ENCODE data around the gene FAM156B. TPM values are rescaled to one million over a fixed set of nuclear protein-coding genes. Genes with fewer than 3 reads are reported as not detected.

Gene FAM156B
- total and polyA plus RNA-seq, 2 of the 8 experiments (the other 6 are each of a cell fraction or from before 2014, with no cell fraction given): 9.1 to 36.2 TPM

GRCh38 chrX:52933976-52934703 is 37.0 kb downstream of the FAM156B start (continued):
- TF ChIP-seq TBP (IDR thresholded peaks at IDR 0.05; ENCODE audit: low read depth, low read length) (no peak), EGR1 (IDR thresholded peaks at IDR 0.05; ENCODE audit: borderline replicate concordance, low read depth, low read length) (no peak), E2F6 (IDR thresholded peaks at IDR 0.05) (no peak), POU5F1 (IDR thresholded peaks at IDR 0.05; ENCODE audit: low read depth, low read length) (no peak), RXRA (IDR thresholded peaks at IDR 0.05; ENCODE audit: insufficient read depth, low read depth, low read length) (no peak), KDM4A (IDR thresholded peaks at IDR 0.05; ENCODE audit: low read depth, low read length, severe bottlenecking) (no peak), POLR2AphosphoS5 (IDR thresholded peaks at IDR 0.05; ENCODE audit: low read depth, low read length) (no peak), ASH2L (IDR thresholded peaks at IDR 0.05; ENCODE audit: low read length) (peak; percentile 4), GTF2F1 (IDR thresholded peaks at IDR 0.05; ENCODE audit: borderline replicate concordance, low read depth, low read length) (no peak), ZNF274 (IDR thresholded peaks at IDR 0.05; ENCODE audit: borderline replicate concordance, extremely low read depth, low read length) (no peak), BACH1 (IDR thresholded peaks at IDR 0.05; ENCODE audit: low read length) (no peak), JUND (IDR thresholded peaks at IDR 0.05; ENCODE audit: low read length) (no peak), TCF12 (IDR thresholded peaks at IDR 0.05; ENCODE audit: low read depth, low read length) (no peak), EP300 (IDR thresholded peaks at IDR 0.05; ENCODE audit: borderline replicate concordance in 1 of 2, low read depth in 2 of 2, low read length in 2 of 2) (no peak), CHD2 (IDR thresholded peaks at IDR 0.05; ENCODE audit: low read length) (no peak)

Measured in H1 (cell line).